HUES48 (cell line): Measurements from ENCODE around the gene TRPT1.

ENCODE experiments used
- H3K27ac ChIP-seq: one replicate; pipeline ENCODE4 v1.7.0; 2013; ENCODE audit warnings: low read depth, low read length, inconsistent platforms
- H3K27me3 ChIP-seq: 2 replicates; pipeline ENCODE4 v1.6.1; 2013; ENCODE audit warnings: mild to moderate bottlenecking, low read length; ENCODE audit not compliant: control insufficient read depth, insufficient read depth
- H3K36me3 ChIP-seq: 2 replicates; pipeline ENCODE4 v1.6.1; 2013; ENCODE audit warnings: low read length; ENCODE audit not compliant: control insufficient read depth, insufficient read depth
- H3K4me1 ChIP-seq: 2 replicates; pipeline ENCODE4 v1.6.1; 2013; ENCODE audit warnings: mild to moderate bottlenecking, low read length; ENCODE audit not compliant: control insufficient read depth, insufficient read depth
- H3K4me3 ChIP-seq: 2 replicates; pipeline ENCODE4 v1.5.1; 2013; ENCODE audit warnings: mild to moderate bottlenecking, low read depth, low read length
- H3K9ac ChIP-seq: 2 replicates; pipeline ENCODE4 v1.6.1; 2013; ENCODE audit warnings: mild to moderate bottlenecking, low read depth, low read length, moderate library complexity
- H3K9me3 ChIP-seq: 2 replicates; pipeline ENCODE4 v1.6.1; 2013; ENCODE audit warnings: low read length; ENCODE audit not compliant: control insufficient read depth, insufficient read depth

The TRPT1 gene

DNA sequence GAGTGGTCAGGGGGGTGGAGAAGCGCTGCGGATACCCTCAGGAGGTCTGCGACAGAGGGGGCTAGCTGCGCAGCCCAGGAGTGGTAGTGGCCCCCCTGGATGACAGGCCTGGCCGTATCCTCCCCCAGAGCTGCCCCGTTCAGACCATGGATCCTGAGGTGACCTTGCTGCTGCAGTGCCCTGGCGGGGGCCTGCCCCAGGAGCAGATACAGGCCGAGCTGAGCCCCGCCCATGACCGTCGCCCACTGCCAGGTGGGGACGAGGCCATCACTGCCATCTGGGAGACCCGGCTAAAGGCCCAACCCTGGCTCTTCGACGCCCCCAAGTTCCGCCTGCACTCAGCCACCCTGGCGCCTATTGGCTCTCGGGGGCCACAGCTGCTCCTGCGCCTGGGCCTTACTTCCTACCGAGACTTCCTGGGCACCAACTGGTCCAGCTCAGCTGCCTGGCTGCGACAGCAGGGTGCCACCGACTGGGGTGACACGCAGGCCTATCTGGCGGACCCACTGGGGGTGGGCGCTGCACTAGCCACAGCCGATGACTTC lies 593 bp upstream of the TRPT1 start:
- Histone ChIP-seq H3K9ac (peak overlapping the region; percentile 51), H3K27me3 (no peaks in the 10 kb centered on the region), H3K9me3 (no peaks in the 10 kb centered on the region), H3K36me3 (peaks cover 23% of the 10 kb centered on the region), H3K4me1 (peaks cover 9% of the 10 kb centered on the region; the same call in 1 of the 2 replicates), H3K27ac (peak overlapping the region; percentile 8), H3K4me3 (peak overlapping the region; percentile 73)

DNA sequence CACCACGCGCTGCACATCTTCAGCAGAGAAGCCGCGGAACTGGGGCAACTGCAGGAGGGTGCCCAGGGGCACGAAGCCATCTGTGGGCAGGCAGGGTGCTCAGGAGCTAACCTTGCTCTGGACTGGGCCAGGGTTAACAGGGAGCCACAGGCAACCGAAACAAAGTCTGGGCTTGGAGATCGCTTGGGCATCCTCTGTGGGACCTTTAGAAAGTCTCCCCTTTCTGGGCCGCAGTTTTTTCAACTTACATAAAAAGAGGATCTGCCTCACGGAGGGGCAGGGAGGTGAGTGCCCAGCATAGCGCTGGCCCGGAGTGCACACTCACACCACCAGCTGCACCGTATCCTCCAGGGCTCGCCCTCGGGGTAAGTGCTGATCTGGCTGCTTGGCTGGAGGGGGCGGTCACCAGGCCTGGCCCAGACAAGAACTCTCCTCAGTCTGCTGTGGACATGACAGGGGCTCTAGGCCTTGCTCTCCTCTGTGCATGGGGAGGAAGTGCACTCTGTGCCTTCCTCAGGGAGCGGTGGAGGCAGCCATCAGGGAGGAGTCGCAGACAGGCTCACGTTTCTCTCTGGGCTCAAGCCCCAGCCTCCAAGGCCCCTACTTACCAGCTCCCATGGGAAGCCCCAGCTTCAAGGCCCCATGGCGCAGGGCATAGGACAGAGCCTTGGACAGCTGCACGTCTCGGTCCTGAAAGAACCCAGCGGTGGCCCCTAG lies 937 bp downstream of the TRPT1 start:
- H3K36me3 ChIP-seq = peaks cover 34% of the 10 kb centered on the region
- no peak overlapping the region for H3K27ac ChIP-seq
- H3K4me3 ChIP-seq = peak overlapping the region; percentile 73
- peaks cover 8% of the 10 kb centered on the region; the same call in 1 of the 2 replicates for H3K4me1 ChIP-seq
- peak overlapping the region; percentile 11 for H3K9ac ChIP-seq
- H3K9me3 ChIP-seq = no peaks in the 10 kb centered on the region
- H3K27me3 ChIP-seq = no peaks in the 10 kb centered on the region

DNA sequence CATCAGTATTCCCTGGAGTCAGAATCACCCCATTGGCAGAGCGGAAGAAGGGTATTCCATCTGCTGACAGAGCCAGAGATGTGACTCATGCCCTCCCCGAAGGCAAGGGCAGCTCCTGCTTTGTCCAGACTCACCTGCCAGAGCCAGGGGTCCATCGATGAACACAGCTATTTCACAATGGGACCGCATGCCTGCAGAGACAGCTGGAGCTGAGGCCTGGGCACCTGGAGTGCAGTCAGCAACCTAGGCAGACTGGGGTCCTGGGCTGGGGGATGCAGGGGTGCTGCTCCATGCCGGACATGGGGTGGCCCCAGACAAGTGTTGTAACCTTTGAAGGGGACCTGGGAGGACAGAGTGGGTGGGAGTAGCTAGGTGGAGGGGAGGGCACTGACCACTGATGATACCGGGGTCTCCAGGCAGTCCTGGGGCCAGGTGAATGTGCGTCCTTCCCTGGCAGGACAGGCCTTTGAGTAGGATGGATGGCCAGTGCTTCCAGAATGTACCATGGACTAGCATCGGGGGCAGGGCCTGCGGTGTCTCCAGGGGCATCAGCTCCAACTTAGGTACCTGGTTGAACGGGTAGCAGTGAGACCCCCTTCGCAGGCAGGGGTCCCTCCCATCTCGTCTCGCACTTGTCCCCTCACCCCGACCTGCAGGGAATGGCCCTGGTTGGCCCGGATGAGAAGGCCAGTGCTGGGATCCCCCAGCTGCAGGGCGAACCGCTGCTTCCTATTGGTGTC lies 1.7 kb downstream of the TRPT1 start:
- no peaks in the 10 kb centered on the region for H3K9me3 ChIP-seq
- H3K36me3 ChIP-seq = peaks cover 38% of the 10 kb centered on the region
- H3K4me1 ChIP-seq = peaks cover 8% of the 10 kb centered on the region; the same call in 1 of the 2 replicates
- no peak overlapping the region for H3K27ac ChIP-seq
- no peak overlapping the region for H3K4me3 ChIP-seq
- H3K9ac ChIP-seq = no peak overlapping the region
- no peaks in the 10 kb centered on the region for H3K27me3 ChIP-seq

DNA sequence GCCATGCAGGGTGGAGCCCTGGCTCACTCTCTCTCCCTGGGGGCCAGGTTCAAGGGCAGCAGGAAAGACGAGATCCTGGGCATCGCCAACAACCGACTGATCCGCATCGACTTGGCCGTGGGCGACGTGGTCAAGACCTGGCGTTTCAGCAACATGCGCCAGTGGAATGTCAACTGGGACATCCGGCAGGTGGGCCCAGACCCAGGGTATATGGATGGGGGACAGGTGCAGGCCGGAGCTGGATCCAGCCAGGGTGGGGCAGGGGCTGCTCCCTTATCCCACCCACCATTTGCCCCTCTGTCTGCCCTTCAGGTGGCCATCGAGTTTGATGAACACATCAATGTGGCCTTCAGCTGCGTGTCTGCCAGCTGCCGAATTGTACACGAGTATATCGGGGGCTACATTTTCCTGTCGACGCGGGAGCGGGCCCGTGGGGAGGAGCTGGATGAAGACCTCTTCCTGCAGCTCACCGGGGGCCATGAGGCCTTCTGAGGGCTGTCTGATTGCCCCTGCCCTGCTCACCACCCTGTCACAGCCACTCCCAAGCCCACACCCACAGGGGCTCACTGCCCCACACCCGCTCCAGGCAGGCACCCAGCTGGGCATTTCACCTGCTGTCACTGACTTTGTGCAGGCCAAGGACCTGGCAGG lies 2.9 kb downstream of the TRPT1 start:
- Histone ChIP-seq H3K9ac (no peak overlapping the region), H3K9me3 (no peaks in the 10 kb centered on the region), H3K4me3 (no peak overlapping the region), H3K27me3 (no peaks in the 10 kb centered on the region), H3K27ac (no peak overlapping the region), H3K4me1 (peaks cover 8% of the 10 kb centered on the region; the same call in 1 of the 2 replicates), H3K36me3 (peaks cover 38% of the 10 kb centered on the region)

DNA sequence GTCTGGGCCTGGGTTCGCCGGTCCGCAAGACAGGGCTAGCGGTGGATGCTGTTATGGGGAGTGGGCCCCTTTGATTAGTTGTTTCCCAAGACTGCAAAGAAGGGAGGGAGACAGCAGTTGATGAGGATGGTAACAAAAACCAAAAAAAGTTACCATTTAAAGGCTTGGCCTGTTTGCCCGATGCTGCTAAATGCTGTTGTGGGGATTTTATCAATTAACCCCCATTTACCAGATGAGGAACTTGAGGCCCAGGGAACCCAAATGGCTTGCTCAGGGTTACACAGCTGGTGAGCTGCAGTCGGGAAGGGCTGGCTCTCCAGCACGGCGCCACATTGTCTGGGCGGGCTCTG lies 3.4 kb downstream of the TRPT1 start:
- Histone ChIP-seq H3K4me3 (no peak overlapping the region), H3K27me3 (no peaks in the 10 kb centered on the region), H3K4me1 (peaks cover 8% of the 10 kb centered on the region; the same call in 1 of the 2 replicates), H3K36me3 (peaks cover 38% of the 10 kb centered on the region), H3K9me3 (no peaks in the 10 kb centered on the region), H3K27ac (no peak overlapping the region), H3K9ac (no peak overlapping the region)

DNA sequence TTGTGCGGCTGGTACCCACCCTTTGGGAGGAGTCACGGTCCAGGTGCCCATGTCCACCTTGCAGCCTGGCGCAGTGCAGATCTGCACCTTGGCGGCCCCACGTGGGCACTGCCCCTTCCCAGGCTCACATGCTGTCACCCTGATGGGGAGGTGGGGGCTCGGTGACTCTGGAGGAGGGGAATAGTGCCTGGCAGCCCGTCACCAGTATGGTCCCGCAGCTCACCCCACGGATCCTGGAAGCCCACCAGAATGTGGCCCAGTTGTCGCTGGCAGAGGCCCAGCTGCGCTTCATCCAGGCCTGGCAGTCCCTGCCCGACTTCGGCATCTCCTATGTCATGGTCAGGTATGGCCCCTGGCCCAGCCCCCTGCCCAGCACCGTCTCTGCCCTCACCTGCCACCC lies 5.2 kb downstream of the TRPT1 start:
- no peak overlapping the region for H3K9ac ChIP-seq
- H3K36me3 ChIP-seq = peaks cover 38% of the 10 kb centered on the region
- no peaks in the 10 kb centered on the region for H3K4me1 ChIP-seq
- no peaks in the 10 kb centered on the region for H3K27me3 ChIP-seq
- no peak overlapping the region for H3K4me3 ChIP-seq
- H3K9me3 ChIP-seq = no peaks in the 10 kb centered on the region
- H3K27ac ChIP-seq = no peak overlapping the region

DNA sequence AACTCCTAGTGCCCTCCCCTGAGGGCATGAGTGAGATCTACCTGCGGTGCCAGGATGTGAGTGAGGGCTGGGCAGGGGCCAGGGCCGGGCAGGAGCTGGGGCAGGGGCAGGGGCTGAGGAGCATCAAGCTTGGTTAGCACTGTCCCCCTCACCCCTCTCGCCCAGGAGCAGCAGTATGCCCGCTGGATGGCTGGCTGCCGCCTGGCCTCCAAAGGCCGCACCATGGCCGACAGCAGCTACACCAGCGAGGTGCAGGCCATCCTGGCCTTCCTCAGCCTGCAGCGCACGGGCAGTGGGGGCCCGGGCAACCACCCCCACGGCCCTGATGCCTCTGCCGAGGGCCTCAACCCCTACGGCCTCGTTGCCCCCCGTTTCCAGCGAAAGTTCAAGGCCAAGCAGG lies 5.7 kb downstream of the TRPT1 start:
- Histone ChIP-seq H3K36me3 (peaks cover 38% of the 10 kb centered on the region), H3K4me1 (no peaks in the 10 kb centered on the region), H3K9me3 (no peaks in the 10 kb centered on the region), H3K9ac (no peak overlapping the region), H3K27ac (no peak overlapping the region), H3K4me3 (no peak overlapping the region), H3K27me3 (no peaks in the 10 kb centered on the region)

DNA sequence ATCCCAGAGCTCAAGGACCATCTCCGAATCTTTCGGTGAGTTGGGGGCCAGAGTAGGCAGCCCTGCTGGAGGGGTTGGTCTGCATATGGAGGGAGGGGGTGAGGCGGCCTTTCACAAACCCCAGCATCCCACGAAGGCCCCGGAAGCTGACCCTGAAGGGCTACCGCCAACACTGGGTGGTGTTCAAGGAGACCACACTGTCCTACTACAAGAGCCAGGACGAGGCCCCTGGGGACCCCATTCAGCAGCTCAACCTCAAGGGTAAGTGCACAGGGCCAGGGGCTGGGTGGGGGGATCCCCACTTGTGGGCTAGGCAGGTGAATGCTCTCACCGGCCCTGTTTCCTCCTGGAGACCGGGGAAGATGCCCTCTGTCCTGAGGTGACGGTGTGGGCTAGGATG lies 6.2 kb downstream of the TRPT1 start:
- Histone ChIP-seq H3K9me3 (no peaks in the 10 kb centered on the region), H3K27me3 (no peaks in the 10 kb centered on the region), H3K27ac (no peak overlapping the region), H3K4me3 (no peak overlapping the region), H3K9ac (no peak overlapping the region), H3K36me3 (peaks cover 42% of the 10 kb centered on the region), H3K4me1 (no peaks in the 10 kb centered on the region)

DNA sequence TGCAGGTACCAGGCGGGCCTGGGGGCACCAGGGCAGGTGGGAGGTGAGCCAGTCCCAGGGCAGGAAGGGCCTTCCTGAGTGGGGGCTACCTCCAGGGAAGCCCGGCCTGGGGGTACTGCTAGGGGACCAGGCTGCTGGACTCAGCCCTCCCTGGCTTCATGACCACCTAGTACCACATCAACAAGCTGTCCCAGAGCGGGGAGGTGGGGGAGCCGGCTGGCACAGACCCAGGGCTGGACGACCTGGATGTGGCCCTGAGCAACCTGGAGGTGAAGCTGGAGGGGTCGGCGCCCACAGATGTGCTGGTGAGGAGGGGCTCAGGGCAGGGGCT lies 6.7 kb downstream of the TRPT1 start:
- Histone ChIP-seq H3K36me3 (peaks cover 38% of the 10 kb centered on the region), H3K4me1 (no peaks in the 10 kb centered on the region), H3K9ac (no peak overlapping the region), H3K4me3 (no peak overlapping the region), H3K27ac (no peak overlapping the region), H3K27me3 (no peaks in the 10 kb centered on the region), H3K9me3 (no peaks in the 10 kb centered on the region)

DNA sequence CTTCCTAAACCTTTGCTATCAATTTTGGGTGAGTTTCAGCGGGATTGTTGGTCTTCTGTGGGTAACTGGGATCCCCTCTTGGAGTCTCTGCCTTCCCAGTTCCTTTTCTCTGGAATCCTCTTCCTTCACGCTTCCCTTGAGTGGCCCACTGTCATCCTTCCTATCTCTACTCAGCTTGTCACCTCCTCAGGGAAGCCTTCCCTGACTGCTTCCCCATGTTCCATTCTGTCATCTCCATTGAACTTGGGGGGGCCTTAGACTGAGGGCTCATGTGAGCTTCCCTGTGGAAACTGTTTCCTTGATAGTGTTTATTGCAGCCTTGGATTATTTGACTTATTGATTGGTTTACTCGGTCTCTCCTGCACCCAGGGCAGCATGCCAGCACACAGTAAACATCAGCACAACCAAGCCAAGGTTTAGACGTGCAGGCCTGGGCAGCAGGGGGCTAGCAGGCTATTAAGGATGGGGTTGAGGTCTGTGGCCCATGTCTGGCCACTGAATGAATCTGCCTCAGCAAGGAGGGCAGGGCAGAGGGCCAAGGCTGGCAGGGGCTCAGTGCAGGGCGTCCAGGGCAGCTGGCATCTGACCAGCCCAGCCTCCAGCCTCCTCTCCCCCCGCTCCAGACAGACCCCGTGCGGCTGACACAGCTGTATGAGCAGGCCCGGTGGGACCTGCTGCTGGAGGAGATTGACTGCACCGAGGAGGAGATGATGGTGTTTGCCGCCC lies 7.2 kb downstream of the TRPT1 start:
- no peaks in the 10 kb centered on the region for H3K9me3 ChIP-seq
- no peak overlapping the region for H3K9ac ChIP-seq
- H3K27ac ChIP-seq = no peak overlapping the region
- H3K36me3 ChIP-seq = peaks cover 33% of the 10 kb centered on the region
- H3K27me3 ChIP-seq = no peaks in the 10 kb centered on the region
- no peaks in the 10 kb centered on the region for H3K4me1 ChIP-seq
- no peak overlapping the region for H3K4me3 ChIP-seq
